Vagina (tissue), 2 donors: ENCODE results near the gene SPATA20.

Source experiments
- POLR2A ChIP-seq, 2 donors: fragments of 450-650 bp; IDR thresholded peaks; one replicate each; pipeline ENCODE4 v1.6.1; 2017; ENCODE audit warnings: antibody characterized with exemption in 2 of 2, mild to moderate bottlenecking in 2 of 2, moderate library complexity in 2 of 2
- POLR2AphosphoS5 ChIP-seq, 2 donors: sonication (generic); formaldehyde crosslinking; IDR thresholded peaks; one replicate each; pipeline ENCODE4 v1.9.0; 2017; ENCODE audit warnings: antibody characterized with exemption in 2 of 2, mild to moderate bottlenecking in 2 of 2, low read depth in 1 of 2; ENCODE audit not compliant: insufficient read depth in 1 of 2
- TF ChIP-seq, protein P1 (sequence below), 3 experiments: fragments of 450-650 bp in 2 of 3; fragments of 200-600 bp in 1 of 3; sonication (generic) in 1 of 3; IDR thresholded peaks; one replicate each; pipeline ENCODE4 v1.5.1; 2017 to 2019; ENCODE audit warnings: antibody characterized with exemption in 3 of 3, mild to moderate bottlenecking in 2 of 3, moderate library complexity in 2 of 3

DNA sequence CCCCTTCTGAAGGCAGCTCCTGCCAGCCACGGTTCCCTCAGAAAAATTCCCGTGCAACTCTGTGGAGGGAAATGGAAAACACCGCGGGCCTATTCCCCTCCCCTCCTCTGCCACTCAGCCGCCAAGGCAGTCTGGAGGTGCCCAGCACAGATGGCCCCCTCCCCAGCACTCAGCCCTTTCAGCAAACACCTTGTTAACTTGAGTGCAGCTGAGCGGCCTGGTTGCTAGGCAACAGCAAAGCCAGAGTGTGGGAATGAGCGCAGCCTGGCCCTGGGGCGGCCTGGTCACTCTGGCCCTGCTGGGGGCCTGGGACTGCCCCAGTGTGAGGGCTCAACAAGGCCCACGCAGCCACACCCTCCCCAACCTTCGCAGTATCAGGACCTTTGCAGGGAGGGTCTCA is 46.3 kb downstream of the SPATA20 start:
- TF ChIP-seq, protein P1, sequence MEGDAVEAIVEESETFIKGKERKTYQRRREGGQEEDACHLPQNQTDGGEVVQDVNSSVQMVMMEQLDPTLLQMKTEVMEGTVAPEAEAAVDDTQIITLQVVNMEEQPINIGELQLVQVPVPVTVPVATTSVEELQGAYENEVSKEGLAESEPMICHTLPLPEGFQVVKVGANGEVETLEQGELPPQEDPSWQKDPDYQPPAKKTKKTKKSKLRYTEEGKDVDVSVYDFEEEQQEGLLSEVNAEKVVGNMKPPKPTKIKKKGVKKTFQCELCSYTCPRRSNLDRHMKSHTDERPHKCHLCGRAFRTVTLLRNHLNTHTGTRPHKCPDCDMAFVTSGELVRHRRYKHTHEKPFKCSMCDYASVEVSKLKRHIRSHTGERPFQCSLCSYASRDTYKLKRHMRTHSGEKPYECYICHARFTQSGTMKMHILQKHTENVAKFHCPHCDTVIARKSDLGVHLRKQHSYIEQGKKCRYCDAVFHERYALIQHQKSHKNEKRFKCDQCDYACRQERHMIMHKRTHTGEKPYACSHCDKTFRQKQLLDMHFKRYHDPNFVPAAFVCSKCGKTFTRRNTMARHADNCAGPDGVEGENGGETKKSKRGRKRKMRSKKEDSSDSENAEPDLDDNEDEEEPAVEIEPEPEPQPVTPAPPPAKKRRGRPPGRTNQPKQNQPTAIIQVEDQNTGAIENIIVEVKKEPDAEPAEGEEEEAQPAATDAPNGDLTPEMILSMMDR (IDR thresholded peaks at IDR 0.05): no peak
- TF ChIP-seq POLR2A (IDR thresholded peaks at IDR 0.05): no peak
- TF ChIP-seq POLR2AphosphoS5 (IDR thresholded peaks at IDR 0.05; ENCODE audit: insufficient read depth in 1 of 2, low read depth in 1 of 2): no peak
